Smooth muscle cell (in vitro differentiated cells): Measurements from ENCODE around the gene GNA15. TPM values are rescaled to one million over a fixed set of nuclear protein-coding genes. Genes with fewer than 3 reads are reported as not detected.

Source experiments
- DNase-seq: peaks from one replicate; lab custom pipeline; 2025; ENCODE audit not compliant: unreplicated experiment; lab: John Stamatoyannopoulos, UW
- H2AFZ ChIP-seq: fragments of 200-600 bp; sonication (generic); 2 replicates; pipeline ENCODE4 v1.6.0; 2016; ENCODE audit warnings: antibody characterized with exemption, low read depth, mild to moderate bottlenecking
- H3F3A ChIP-seq: fragments of 200-600 bp; sonication (generic); 2 replicates; pipeline ENCODE4 v1.6.0; 2017; ENCODE audit warnings: antibody characterized with exemption, low read depth
- H3K27ac ChIP-seq: fragments of 200-600 bp; sonication (generic); 2 replicates; pipeline ENCODE4 v1.5.1; 2016; ENCODE audit warnings: low read depth, mild to moderate bottlenecking
- H3K27me3 ChIP-seq: fragments of 200-600 bp; sonication (generic); 2 replicates; pipeline ENCODE4 v1.6.1; 2016; ENCODE audit warnings: low read depth, mild to moderate bottlenecking
- H3K36me3 ChIP-seq: fragments of 200-600 bp; sonication (generic); 2 replicates; pipeline ENCODE4 v1.5.1; 2016; ENCODE audit warnings: low read depth
- H3K4me1 ChIP-seq: fragments of 200-600 bp; sonication (generic); 2 replicates; pipeline ENCODE4 v1.5.1; 2016; ENCODE audit warnings: low read depth
- H3K4me2 ChIP-seq: fragments of 200-600 bp; sonication (generic); 2 replicates; pipeline ENCODE4 v1.6.0; 2016; ENCODE audit warnings: mild to moderate bottlenecking
- H3K4me3 ChIP-seq: fragments of 200-600 bp; sonication (generic); 2 replicates; pipeline ENCODE4 v1.5.1; 2016; ENCODE audit warnings: mild to moderate bottlenecking
- H3K79me2 ChIP-seq: fragments of 200-600 bp; sonication (generic); 2 replicates; pipeline ENCODE4 v1.6.0; 2016; ENCODE audit warnings: low read depth, mild to moderate bottlenecking
- H3K9ac ChIP-seq: fragments of 200-600 bp; sonication (generic); 2 replicates; pipeline ENCODE4 v1.6.0; 2016; ENCODE audit warnings: low read depth
- H3K9me3 ChIP-seq: fragments of 200-600 bp; sonication (generic); replicated peaks from 2 replicates; pipeline ENCODE4 v1.5.1; 2016; ENCODE audit warnings: low read depth
- H4K20me1 ChIP-seq: fragments of 200-600 bp; sonication (generic); 2 replicates; pipeline ENCODE4 v1.6.0; 2016; ENCODE audit warnings: low read depth
- CTCF ChIP-seq: fragments of 200-600 bp; sonication (generic); IDR thresholded peaks from 2 replicates; pipeline ENCODE4 v1.5.1; 2017; ENCODE audit warnings: borderline replicate concordance, mild to moderate bottlenecking, antibody characterized with exemption; ENCODE audit not compliant: insufficient read depth, poor library complexity, severe bottlenecking
- whole genome bisulfite sequencing: methylation state at CpG from one replicate; pipeline ENCODE4 v1.1.7; 2016; ENCODE audit warnings: low lambda C conversion rate; 5-methylcytosine and 5-hydroxymethylcytosine counted together
- polyA plus RNA-seq: library from polyadenylated mRNA; unstranded; fragments of >200 nt; fragmentation: Nextera tagmentation; extraction: Ambion mirVana; gene quantifications from 2 replicates; pipeline ENCODE4 v1.2.1, GENCODE V29; 2016
- total RNA-seq: library from RNA; depleted of rRNA; stranded (reverse); fragments of >200 nt; gene quantifications from 2 replicates; pipeline ENCODE4 v1.2.3, GENCODE V29; 2014

GNA15 gene
- total and polyA plus RNA-seq, 2 experiments from 2014 or later, result 1.2 to 1.8 TPM

DNA sequence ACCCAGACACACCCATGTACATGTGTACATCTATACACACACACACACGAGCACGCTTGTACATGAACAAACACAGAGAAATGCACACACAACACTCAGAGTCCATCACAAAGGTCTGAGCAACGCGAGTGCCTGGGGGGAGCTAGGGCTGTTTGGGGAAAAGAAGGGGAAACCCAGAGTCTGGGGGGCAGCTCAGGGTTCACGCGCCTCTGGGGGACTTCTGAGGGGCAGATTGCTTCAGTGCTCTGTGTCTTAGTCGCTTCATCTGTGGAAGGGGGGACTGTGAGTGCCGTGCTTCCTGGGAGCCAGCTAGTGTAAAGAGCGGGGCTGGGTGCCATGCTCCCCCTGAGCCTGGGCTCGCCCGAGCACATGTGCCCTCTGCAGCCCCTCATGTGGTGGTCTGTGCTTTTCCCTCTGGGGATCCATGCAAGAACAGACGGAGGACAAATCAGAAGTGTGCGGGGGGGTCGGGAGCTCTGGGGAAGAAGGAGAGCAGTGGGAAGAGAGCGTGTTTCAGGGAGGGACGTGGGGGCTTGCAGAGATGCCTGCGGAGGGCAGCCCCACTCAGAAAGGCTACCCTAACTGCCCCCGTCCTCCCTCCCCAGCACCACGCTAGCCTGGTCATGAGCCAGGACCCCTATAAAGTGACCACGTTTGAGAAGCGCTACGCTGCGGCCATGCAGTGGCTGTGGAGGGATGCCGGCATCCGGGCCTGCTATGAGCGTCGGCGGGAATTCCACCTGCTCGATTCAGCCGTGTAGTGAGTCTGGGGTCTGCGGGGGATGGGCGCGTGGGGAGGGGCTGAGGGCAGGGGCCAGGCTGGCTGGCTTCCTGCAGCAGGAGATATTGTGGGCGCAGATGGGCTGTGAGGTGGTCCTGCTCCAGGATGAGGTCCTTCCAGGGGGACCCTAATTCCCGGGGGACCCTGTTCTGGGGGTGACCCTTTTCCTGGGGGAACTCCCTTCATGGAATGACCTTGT, 14.0 kb downstream of the GNA15 start:
- Histone ChIP-seq H3K27me3 (no peaks in the 10 kb centered on the region), H3K4me3 (no peak overlapping the region), H3K36me3 (no peaks in the 10 kb centered on the region), H3K4me1 (no peaks in the 10 kb centered on the region), H3K4me2 (no peak overlapping the region), H3K9ac (no peak overlapping the region), H3K9me3 (no peaks in the 10 kb centered on the region), H3F3A (no peaks in the 10 kb centered on the region), H2AFZ (no peak overlapping the region), H3K79me2 (no peaks in the 10 kb centered on the region), H4K20me1 (no peaks in the 10 kb centered on the region), H3K27ac (no peak overlapping the region)
- DNase-seq, result no peak
- WGBS, result 79% methylated on average over 34 of the region's 35 CpGs
- no peak for TF ChIP-seq CTCF

GRCh38 chr19:3150739-3151329, 15.0 kb downstream of the GNA15 start:
- H3K9me3 ChIP-seq, result no peaks in the 10 kb centered on the region
- H3K9ac ChIP-seq, result no peak overlapping the region
- H3K4me3 ChIP-seq, result no peak overlapping the region
- no peak overlapping the region for H3K4me2 ChIP-seq
- no peaks in the 10 kb centered on the region for H4K20me1 ChIP-seq
- no peaks in the 10 kb centered on the region for H3K36me3 ChIP-seq
- no peak for TF ChIP-seq CTCF
- no peaks in the 10 kb centered on the region for H3K27me3 ChIP-seq
- H3F3A ChIP-seq, result no peaks in the 10 kb centered on the region
- no peaks in the 10 kb centered on the region for H3K4me1 ChIP-seq
- 75% methylated on average over 5 of the region's 5 CpGs for WGBS
- DNase-seq, result no peak
- H2AFZ ChIP-seq, result no peak overlapping the region
- H3K27ac ChIP-seq, result no peak overlapping the region
- H3K79me2 ChIP-seq, result no peaks in the 10 kb centered on the region

DNA sequence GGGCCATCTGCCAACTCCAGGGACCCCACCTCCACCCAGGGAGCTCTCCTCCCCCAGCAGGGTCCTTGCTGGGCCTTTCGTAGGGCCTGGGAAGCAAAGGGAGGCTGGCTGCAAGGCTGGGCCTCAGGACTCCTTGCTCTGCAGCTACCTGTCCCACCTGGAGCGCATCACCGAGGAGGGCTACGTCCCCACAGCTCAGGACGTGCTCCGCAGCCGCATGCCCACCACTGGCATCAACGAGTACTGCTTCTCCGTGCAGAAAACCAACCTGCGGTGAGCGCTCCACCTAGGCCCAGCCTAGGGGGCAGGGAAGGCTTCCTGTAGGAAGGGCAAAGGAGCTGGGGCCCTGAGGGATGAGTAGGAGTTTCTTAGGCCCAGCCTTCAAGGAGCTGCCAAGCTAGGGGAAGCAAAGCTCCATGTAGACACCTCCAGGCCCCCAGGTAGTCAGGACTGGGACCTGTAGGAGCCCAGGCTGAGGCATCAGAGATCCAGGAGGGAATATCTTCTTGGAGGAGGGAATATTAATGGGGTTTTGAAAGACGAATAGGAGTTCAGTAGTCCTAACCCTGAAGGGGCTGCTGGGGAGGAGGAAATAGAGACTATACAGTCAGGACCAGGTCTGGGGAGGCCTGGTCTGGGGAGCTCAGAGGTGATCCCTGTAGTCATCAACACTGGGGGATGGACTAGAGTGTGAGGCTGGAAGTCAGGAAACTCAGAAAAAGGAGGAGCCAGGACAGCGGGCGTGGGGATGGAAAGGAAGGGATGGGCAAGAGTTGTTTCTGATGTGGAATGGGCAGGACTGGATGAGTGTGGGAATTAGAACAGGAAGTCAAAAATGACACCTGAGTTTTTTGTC, 16.0 kb downstream of the GNA15 start:
- no peaks in the 10 kb centered on the region for H3K36me3 ChIP-seq
- no peak for DNase-seq
- no peak overlapping the region for H3K27ac ChIP-seq
- 83% methylated on average over 14 of the region's 14 CpGs for WGBS
- no peak overlapping the region for H3K9ac ChIP-seq
- H3K79me2 ChIP-seq, result no peaks in the 10 kb centered on the region
- H3K4me2 ChIP-seq, result no peak overlapping the region
- no peaks in the 10 kb centered on the region for H3K4me1 ChIP-seq
- H3F3A ChIP-seq, result no peaks in the 10 kb centered on the region
- H3K27me3 ChIP-seq, result no peaks in the 10 kb centered on the region
- no peaks in the 10 kb centered on the region for H3K9me3 ChIP-seq
- no peak for TF ChIP-seq CTCF
- no peak overlapping the region for H3K4me3 ChIP-seq
- H4K20me1 ChIP-seq, result no peaks in the 10 kb centered on the region
- H2AFZ ChIP-seq, result no peak overlapping the region
